Astrocyte of the cerebellum (primary cell): Measurements from ENCODE around the gene RALY.

Experiments used
- DNase-seq: peaks from one replicate; pipeline ENCODE4 v3.0.0-alpha.2; 2011; ENCODE audit warnings: low read depth
- H3K4me3 ChIP-seq: 2 replicates; pipeline ENCODE4 v1.5.1; 2011; ENCODE audit warnings: mild to moderate bottlenecking, low read depth, low read length, moderate library complexity
- in situ Hi-C: cut with HindIII; loops from 2 replicates; pipeline ENCODE4 v1.10.0; 2017; ENCODE audit warnings: low sequenced_read_pairs
- TF ChIP-seq, protein P1 (sequence below): IDR thresholded peaks from 2 replicates; pipeline ENCODE4 v1.5.1; 2012; ENCODE audit warnings: low read length, low read depth, moderate library complexity, mild to moderate bottlenecking; ENCODE audit errors: missing control alignments

Gene RALY

DNA sequence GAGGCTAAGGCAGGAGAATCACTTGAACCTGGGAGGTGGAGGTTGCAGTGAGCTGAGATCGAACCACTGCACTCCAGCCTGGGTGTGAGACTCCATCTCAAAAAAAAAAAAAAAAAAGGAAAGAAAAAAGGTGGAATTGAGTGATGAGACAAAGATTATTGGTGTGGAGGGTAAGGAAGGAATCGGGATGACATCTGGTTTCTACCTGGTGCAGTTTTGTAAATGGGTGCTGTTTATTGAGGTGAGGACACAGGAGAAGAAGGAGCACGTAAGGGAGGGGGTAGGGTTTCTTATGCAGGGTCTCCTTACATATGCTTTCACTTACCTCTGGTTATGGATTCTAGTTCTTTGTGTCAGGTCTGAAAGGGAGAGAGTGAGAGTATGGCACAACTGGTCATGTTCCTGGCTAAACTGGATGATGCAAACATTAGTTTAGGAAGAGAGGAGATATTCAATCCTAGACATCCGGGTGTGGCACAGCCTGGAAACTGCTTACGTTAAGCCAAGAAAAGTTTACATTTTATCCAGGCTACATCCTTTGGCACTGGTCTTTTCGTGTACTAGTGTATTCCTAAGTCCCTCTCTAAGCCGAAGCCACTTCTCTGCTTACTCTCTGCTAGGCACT lies 5.4 kb downstream of the RALY start:
- TF ChIP-seq, protein P1, sequence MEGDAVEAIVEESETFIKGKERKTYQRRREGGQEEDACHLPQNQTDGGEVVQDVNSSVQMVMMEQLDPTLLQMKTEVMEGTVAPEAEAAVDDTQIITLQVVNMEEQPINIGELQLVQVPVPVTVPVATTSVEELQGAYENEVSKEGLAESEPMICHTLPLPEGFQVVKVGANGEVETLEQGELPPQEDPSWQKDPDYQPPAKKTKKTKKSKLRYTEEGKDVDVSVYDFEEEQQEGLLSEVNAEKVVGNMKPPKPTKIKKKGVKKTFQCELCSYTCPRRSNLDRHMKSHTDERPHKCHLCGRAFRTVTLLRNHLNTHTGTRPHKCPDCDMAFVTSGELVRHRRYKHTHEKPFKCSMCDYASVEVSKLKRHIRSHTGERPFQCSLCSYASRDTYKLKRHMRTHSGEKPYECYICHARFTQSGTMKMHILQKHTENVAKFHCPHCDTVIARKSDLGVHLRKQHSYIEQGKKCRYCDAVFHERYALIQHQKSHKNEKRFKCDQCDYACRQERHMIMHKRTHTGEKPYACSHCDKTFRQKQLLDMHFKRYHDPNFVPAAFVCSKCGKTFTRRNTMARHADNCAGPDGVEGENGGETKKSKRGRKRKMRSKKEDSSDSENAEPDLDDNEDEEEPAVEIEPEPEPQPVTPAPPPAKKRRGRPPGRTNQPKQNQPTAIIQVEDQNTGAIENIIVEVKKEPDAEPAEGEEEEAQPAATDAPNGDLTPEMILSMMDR, result no peak
- H3K4me3 ChIP-seq, result no peak overlapping the region
- in situ Hi-C loops, result no loop called here
- no peak for DNase-seq

DNA sequence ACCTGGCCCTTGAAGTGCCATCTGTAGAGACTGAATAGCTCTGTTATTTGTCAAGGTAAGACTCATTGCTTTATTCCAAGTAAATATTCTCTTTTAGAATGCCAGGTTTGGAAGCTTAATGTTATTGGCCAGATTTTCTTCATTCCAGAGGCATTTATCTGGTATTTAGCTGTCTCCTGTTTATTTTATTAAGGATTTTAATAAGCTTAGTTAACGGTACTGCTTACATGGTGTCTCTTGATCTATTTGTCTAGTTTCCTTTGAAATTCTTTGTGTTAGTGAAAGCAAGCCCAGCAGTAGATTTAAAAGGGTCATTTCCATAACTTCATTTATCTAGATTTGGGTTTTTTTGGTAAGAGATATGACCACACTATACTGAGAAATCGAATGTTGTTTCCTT lies 7.7 kb downstream of the RALY start:
- in situ Hi-C loops, result no loop called here
- H3K4me3 ChIP-seq, result no peak overlapping the region
- TF ChIP-seq, protein P1, result no peak
- DNase-seq, result no peak

DNA sequence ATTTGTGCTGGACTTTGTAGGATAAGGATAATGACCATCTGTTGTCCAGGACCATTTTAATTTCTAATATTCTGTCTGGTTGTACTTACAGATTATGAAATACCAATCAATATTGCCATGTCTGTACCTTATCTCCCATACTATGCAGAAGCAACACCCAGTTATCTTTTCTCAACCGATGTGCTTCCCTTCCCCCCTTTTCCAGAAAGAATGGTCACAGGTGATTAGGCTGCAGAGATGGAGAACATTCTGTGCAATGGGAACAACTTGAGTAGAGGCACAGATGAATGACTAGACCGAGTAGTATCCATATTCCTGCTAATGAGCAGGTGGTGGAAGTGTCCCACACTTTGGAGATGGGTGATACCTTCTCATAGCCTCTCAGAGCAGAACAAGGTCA lies 10.5 kb downstream of the RALY start:
- no peak overlapping the region for H3K4me3 ChIP-seq
- DNase-seq, result no peak
- TF ChIP-seq, protein P1, result no peak
- in situ Hi-C loops, result no loop called here

DNA sequence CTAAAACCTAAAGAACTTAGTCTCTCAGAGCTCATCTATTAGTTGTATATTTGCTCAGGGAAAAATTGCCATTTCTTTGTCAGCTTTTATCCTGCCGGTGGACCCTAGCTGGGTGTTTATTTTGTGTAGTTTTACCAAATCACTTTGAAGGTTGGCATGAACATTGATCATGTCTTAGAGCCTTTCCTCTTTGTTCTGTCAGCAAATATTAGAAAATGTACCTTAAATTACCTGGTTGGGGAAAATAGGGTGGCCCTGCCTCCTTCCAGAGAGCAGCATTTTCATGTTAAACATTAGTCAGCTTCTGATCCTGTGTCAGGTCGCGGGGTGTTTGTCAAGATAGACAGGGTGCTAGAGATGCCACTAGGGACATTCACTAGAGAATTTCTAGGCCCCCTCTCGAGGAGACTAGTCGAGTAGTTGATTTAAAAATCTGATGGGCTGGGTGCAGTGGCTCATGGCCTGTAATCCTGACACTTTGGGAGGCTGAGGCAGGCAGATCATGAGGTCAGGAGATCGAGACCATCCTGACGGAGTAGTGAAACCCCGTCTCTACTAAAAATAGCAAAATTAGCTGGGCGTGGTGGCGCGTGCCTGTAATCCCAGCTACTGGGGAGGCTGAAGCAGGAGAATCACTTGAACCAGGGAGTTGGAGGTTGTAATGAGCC lies 11.2 kb downstream of the RALY start:
- in situ Hi-C loops, result no loop called here
- TF ChIP-seq, protein P1, result no peak
- no peak overlapping the region for H3K4me3 ChIP-seq
- no peak for DNase-seq

GRCh38 chr20:34006619-34007018 lies 12.9 kb downstream of the RALY start:
- no peak for DNase-seq
- in situ Hi-C loops, result no loop called here
- TF ChIP-seq, protein P1, result no peak
- H3K4me3 ChIP-seq, result no peak overlapping the region

- no peak overlapping the region for H3K4me3 ChIP-seq
- in situ Hi-C loops, result no loop called here
- TF ChIP-seq, protein P1, result no peak
- no peak for DNase-seq
Measured at GRCh38 chr20:34008477-34008876, 14.8 kb downstream of the RALY start.
